Small intestine (tissue), 7 donors: ENCODE data around the gene KLHL28. TPM values are rescaled to one million over a fixed set of nuclear protein-coding genes. Genes with fewer than 3 reads are reported as not detected.

Experiments used
- DNase-seq, 2 donors: peaks; one replicate each; pipeline versions ENCODE4 v3.0.0 to v3.0.0-alpha.2; 2013
- FAIRE-seq: peaks from 2 replicates; lab custom pipeline; 2012; peaks lifted over from hg19 to GRCh38; lab: Jason Lieb, UNC
- H3K27ac ChIP-seq, 3 donors: one replicate each; pipeline ENCODE4 v1.5.1; 2013; ENCODE audit warnings: low read length in 2 of 3, mild to moderate bottlenecking in 2 of 3, control low read depth in 1 of 3, inconsistent platforms in 1 of 3, low read depth in 1 of 3, moderate library complexity in 1 of 3
- H3K27me3 ChIP-seq, 3 donors: one replicate each; pipeline ENCODE4 v1.6.1; 2013; ENCODE audit warnings: low read length in 3 of 3, inconsistent platforms in 1 of 3; ENCODE audit not compliant: control insufficient read depth in 3 of 3, insufficient read depth in 3 of 3
- H3K36me3 ChIP-seq, 3 donors: one replicate each; pipeline ENCODE4 v1.6.1; 2013; ENCODE audit warnings: low read length in 3 of 3, inconsistent platforms in 1 of 3, low read depth in 1 of 3, mild to moderate bottlenecking in 1 of 3, moderate library complexity in 1 of 3; ENCODE audit not compliant: control insufficient read depth in 3 of 3, insufficient read depth in 2 of 3
- H3K4me1 ChIP-seq, 3 donors: one replicate each; pipeline ENCODE4 v1.6.1; 2013; ENCODE audit warnings: low read length in 2 of 3, inconsistent platforms in 1 of 3, low read depth in 1 of 3, mild to moderate bottlenecking in 1 of 3, moderate library complexity in 1 of 3; ENCODE audit not compliant: control insufficient read depth in 3 of 3, insufficient read depth in 2 of 3
- H3K4me3 ChIP-seq, 3 donors: one replicate each; pipeline ENCODE4 v1.5.1; 2013; ENCODE audit warnings: low read length in 3 of 3, control low read depth in 1 of 3, inconsistent platforms in 1 of 3, low read depth in 1 of 3, mild to moderate bottlenecking in 1 of 3, moderate library complexity in 1 of 3
- H3K9me3 ChIP-seq, 2 donors: one replicate each; pipeline ENCODE4 v1.6.1; 2013; ENCODE audit warnings: low read depth in 1 of 2, low read length in 1 of 2; ENCODE audit not compliant: control insufficient read depth in 2 of 2, insufficient read depth in 1 of 2
- WGBS, 3 donors: extraction: QIAGEN DNeasy Blood & Tissue Kit; methylation state at CpG; one replicate each; pipeline ENCODE4 v1.1.7; 2013; 5-methylcytosine and 5-hydroxymethylcytosine counted together
- polyA plus RNA-seq, 4 donors: library from polyadenylated mRNA; stranded (reverse) in 3 of 4; unstranded in 1 of 4; fragments of 200-250 nt in 3 of 4; fragments of 120-200 nt in 1 of 4; gene quantifications; one replicate each; pipeline versions ENCODE4 v1.2.1 to v1.2.3, GENCODE V29; 2013
- donor health status: healthy with polysubstance abuse.
- donor health status: control.
- donor health status: control.
- donor health status: Bipolar disorder and iron deficiency.
- donor health status: healthy.

The KLHL28 gene
- polyA plus RNA-seq, 4 donors, result 2.7 to 15.3 (median 3.0) TPM

GRCh38 chr14:44955528-44955927, 6.2 kb downstream of the KLHL28 start:
- DNase-seq, result no peak
- FAIRE-seq, result no peak
- no peaks in the 10 kb centered on the region for H3K9me3 ChIP-seq
- 68 to 76% (median 69%) methylated on average over 3 of the region's 3 CpGs for WGBS, 3 donors
- H3K27ac ChIP-seq, result no peak overlapping the region
- H3K27me3 ChIP-seq, result no peaks in the 10 kb centered on the region
- H3K4me1 ChIP-seq, result peaks cover 0 to 4% (median 2%) of the 10 kb centered on the region in 3 donors
- H3K4me3 ChIP-seq, result no peak overlapping the region
- H3K36me3 ChIP-seq, result peaks cover 0 to 8% (median 2%) of the 10 kb centered on the region in 3 donors

GRCh38 chr14:44954750-44955149, 7.0 kb downstream of the KLHL28 start:
- H3K36me3 ChIP-seq, result peaks cover 0 to 8% (median 2%) of the 10 kb centered on the region in 3 donors
- DNase-seq (no peak), FAIRE-seq (peak; percentile 26)
- H3K9me3 ChIP-seq, result no peaks in the 10 kb centered on the region
- no peaks in the 10 kb centered on the region for H3K27me3 ChIP-seq
- peaks cover 0 to 2% (median 0%) of the 10 kb centered on the region in 3 donors for H3K4me1 ChIP-seq
- 75 to 89% (median 77%) methylated on average over 3 of the region's 3 CpGs for WGBS, 3 donors
- no peak overlapping the region for H3K4me3 ChIP-seq
- no peak overlapping the region for H3K27ac ChIP-seq

GRCh38 chr14:44952391-44953110, 9.2 kb downstream of the KLHL28 start:
- DNase-seq (no peak), FAIRE-seq (peak; percentile 19)
- Histone ChIP-seq H3K4me3 (no peak overlapping the region), H3K27ac (no peak overlapping the region), H3K27me3 (no peaks in the 10 kb centered on the region), H3K36me3 (peaks cover 0 to 8% (median 2%) of the 10 kb centered on the region in 3 donors), H3K4me1 (no peaks in the 10 kb centered on the region), H3K9me3 (no peaks in the 10 kb centered on the region)
- WGBS, 3 donors, result 90 to 96% (median 94%) methylated on average over 4 of the region's 4 CpGs

DNA sequence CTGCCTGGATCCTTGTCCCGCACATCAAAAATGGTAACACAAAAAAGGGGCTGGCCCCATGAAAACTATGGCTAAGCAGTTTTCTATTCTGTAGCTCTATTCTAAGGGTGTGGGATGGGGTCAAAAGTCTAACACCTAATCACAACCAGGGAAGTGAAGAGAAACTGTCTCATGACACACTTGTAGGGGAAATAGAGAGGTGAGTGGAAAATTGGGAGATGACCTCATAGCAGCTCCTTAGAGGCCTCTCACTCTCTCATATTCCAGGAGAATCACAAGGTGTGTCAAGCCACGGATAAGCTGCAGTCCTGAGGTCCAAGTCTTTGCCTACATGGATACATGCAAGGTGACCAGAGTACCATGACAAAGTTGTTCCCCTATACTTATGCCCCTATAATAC, 10.7 kb downstream of the KLHL28 start:
- Histone ChIP-seq H3K27me3 (no peaks in the 10 kb centered on the region), H3K9me3 (peaks cover 0 to 4% of the 10 kb centered on the region in 2 donors), H3K4me1 (no peaks in the 10 kb centered on the region), H3K27ac (no peak overlapping the region), H3K36me3 (peaks cover 0 to 8% (median 2%) of the 10 kb centered on the region in 3 donors), H3K4me3 (no peak overlapping the region)
- DNase-seq (peak; percentile 19 to 40), FAIRE-seq (no peak)
- WGBS, 3 donors, result 76 to 91% (median 86%) methylated on average over 2 of the region's 2 CpGs

DNA sequence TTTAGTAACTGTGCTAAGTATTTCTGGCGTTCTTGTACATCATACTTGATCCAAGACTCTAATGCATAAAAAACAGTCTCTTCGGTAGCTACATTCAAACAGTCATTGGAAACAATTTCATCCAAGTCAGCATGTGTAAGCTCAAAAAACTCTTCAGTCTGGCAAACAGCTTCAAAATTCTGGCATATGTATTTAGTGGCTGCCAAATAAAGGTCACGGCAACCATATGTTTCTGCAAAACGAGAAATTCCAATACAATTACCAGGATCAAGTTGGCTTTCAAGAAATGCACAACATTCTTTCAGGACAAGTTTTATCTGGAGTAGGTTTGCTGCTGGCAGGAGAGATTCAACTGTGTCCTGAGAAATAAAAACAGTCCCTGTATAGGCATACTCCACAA, 16.5 kb downstream of the KLHL28 start:
- H3K27ac ChIP-seq, result no peak overlapping the region
- no peak for DNase-seq
- FAIRE-seq, result no peak
- peaks cover 0 to 4% of the 10 kb centered on the region in 2 donors for H3K9me3 ChIP-seq
- 78 to 95% (median 92%) methylated on average over 4 of the region's 4 CpGs for WGBS, 3 donors
- no peaks in the 10 kb centered on the region for H3K4me1 ChIP-seq
- H3K36me3 ChIP-seq, result peaks cover 0 to 7% (median 7%) of the 10 kb centered on the region in 3 donors
- no peak overlapping the region for H3K4me3 ChIP-seq
- H3K27me3 ChIP-seq, result no peaks in the 10 kb centered on the region

- no peak for DNase-seq
- Histone ChIP-seq H3K4me3 (no peak overlapping the region), H3K27me3 (no peaks in the 10 kb centered on the region), H3K9me3 (peaks cover 0 to 4% of the 10 kb centered on the region in 2 donors), H3K4me1 (no peaks in the 10 kb centered on the region), H3K36me3 (peaks cover 0 to 9% (median 7%) of the 10 kb centered on the region in 3 donors), H3K27ac (no peak overlapping the region)
- no peak for FAIRE-seq
These were observed 17.6 kb downstream of the KLHL28 start for GRCh38 chr14:44944107-44944506.

DNA sequence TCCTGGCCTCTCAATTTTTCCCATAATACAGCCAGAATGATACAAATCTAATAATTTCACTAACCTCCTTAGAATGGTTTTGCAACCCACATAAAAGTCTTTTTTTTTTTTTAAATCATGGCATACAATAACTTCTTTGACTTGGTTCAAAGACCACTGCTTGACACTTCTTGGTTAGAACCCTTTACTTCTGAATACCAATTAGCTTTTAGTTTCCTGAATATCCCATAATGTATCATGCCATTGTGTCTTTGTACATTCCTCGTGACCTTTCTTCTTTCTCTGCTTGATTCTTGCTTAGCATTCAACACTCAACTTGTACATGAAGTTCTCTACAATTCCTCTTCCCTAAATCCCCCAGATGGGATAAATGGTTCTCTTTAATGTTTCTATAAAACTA, 19.3 kb downstream of the KLHL28 start:
- H3K4me3 ChIP-seq, result no peak overlapping the region
- peaks cover 0 to 13% (median 12%) of the 10 kb centered on the region in 3 donors for H3K36me3 ChIP-seq
- DNase-seq, result no peak
- no peak for FAIRE-seq
- no peaks in the 10 kb centered on the region for H3K27me3 ChIP-seq
- no peaks in the 10 kb centered on the region for H3K4me1 ChIP-seq
- peaks cover 0 to 19% of the 10 kb centered on the region in 2 donors for H3K9me3 ChIP-seq
- 92 to 100% (median 100%) methylated on average over 1 of the region's 1 CpG for WGBS, 3 donors
- H3K27ac ChIP-seq, result no peak overlapping the region

- no peaks in the 10 kb centered on the region for H3K4me1 ChIP-seq
- peaks cover 0 to 15% of the 10 kb centered on the region in 2 donors for H3K9me3 ChIP-seq
- FAIRE-seq (no peak), DNase-seq (no peak)
- H3K27me3 ChIP-seq, result no peaks in the 10 kb centered on the region
- peaks cover 0 to 14% (median 13%) of the 10 kb centered on the region in 3 donors for H3K36me3 ChIP-seq
- no peak overlapping the region for H3K27ac ChIP-seq
- 91 to 99% (median 99%) methylated on average over 2 of the region's 2 CpGs for WGBS, 3 donors
- H3K4me3 ChIP-seq, result no peak overlapping the region
These were observed 20.2 kb downstream of the KLHL28 start for GRCh38 chr14:44941591-44941990.
